ENCODE results near the gene COPB1. TPM values are rescaled to one million over a fixed set of nuclear protein-coding genes. Genes with fewer than 3 reads are reported as not detected.

Gene COPB1
- total and polyA plus RNA-seq, 2 of the 13 experiments (the other 11 are each of a cell fraction or from before 2014, with no cell fraction given) = 114 to 195 TPM

GRCh38 chr11:14519917-14520746 lies 20.5 kb upstream of the COPB1 start, which contains the start of gene PSMA1 (continued):
- TF ChIP-seq ZBTB26 (CRISPR knock-in tag; IDR thresholded peaks at IDR 0.05; ENCODE audit: borderline replicate concordance) = no peak
- peak; percentile 57; the same call in 1 of the 2 replicates for TF ChIP-seq ZBTB2 (CRISPR knock-in tag; IDR thresholded peaks at IDR 0.05; ENCODE audit: low read depth)
- TF ChIP-seq MED8 (CRISPR knock-in tag; IDR thresholded peaks at IDR 0.05; ENCODE audit: insufficient replicate concordance) = peak; percentile 74
- peak; percentile 84; the same call in 1 of the 2 replicates for TF ChIP-seq RFXAP (CRISPR knock-in tag; IDR thresholded peaks at IDR 0.05; ENCODE audit: borderline replicate concordance)
- TF ChIP-seq KAT8 (CRISPR knock-in tag; IDR thresholded peaks at IDR 0.05) = peak; percentile 96
- peak; percentile 63 for TF ChIP-seq MED1 (CRISPR knock-in tag; IDR thresholded peaks at IDR 0.05)
- TF ChIP-seq ZNF879 (CRISPR knock-in tag; IDR thresholded peaks at IDR 0.05) = no peak
- no peak for TF ChIP-seq HNRNPH1 (optimal IDR thresholded peaks at IDR 0.05; ENCODE audit: low read depth, low read length)
- peak; percentile 48; the same call in 1 of the 2 replicates for TF ChIP-seq ZNF577 (CRISPR knock-in tag; IDR thresholded peaks at IDR 0.05; ENCODE audit: borderline replicate concordance, low read depth)
- peak; percentile 38 for TF ChIP-seq TEAD2 (CRISPR knock-in tag; IDR thresholded peaks at IDR 0.05)
- TF ChIP-seq ZBTB8A (CRISPR knock-in tag; IDR thresholded peaks at IDR 0.05; ENCODE audit: borderline replicate concordance, low read depth) = 0 out of 2 replicates have a peak, but pooled peaks have one; percentile 30
- TF ChIP-seq ZNF136 (CRISPR knock-in tag; IDR thresholded peaks at IDR 0.05; ENCODE audit: low read depth) = peak; percentile 20; the same call in 1 of the 2 replicates
- TF ChIP-seq, protein P1, sequence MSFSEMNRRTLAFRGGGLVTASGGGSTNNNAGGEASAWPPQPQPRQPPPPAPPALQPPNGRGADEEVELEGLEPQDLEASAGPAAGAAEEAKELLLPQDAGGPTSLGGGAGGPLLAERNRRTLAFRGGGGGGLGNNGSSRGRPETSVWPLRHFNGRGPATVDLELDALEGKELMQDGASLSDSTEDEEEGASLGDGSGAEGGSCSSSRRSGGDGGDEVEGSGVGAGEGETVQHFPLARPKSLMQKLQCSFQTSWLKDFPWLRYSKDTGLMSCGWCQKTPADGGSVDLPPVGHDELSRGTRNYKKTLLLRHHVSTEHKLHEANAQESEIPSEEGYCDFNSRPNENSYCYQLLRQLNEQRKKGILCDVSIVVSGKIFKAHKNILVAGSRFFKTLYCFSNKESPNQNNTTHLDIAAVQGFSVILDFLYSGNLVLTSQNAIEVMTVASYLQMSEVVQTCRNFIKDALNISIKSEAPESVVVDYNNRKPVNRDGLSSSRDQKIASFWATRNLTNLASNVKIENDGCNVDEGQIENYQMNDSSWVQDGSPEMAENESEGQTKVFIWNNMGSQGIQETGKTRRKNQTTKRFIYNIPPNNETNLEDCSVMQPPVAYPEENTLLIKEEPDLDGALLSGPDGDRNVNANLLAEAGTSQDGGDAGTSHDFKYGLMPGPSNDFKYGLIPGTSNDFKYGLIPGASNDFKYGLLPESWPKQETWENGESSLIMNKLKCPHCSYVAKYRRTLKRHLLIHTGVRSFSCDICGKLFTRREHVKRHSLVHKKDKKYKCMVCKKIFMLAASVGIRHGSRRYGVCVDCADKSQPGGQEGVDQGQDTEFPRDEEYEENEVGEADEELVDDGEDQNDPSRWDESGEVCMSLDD (CRISPR knock-in tag; IDR thresholded peaks at IDR 0.05; ENCODE audit: borderline replicate concordance) = peak; percentile 55; the same call in 1 of the 2 replicates
- TF ChIP-seq TCF12 (IDR thresholded peaks at IDR 0.05) = no peak
- peak; percentile 87 for TF ChIP-seq TCF12 (CRISPR knock-in tag; IDR thresholded peaks at IDR 0.05)
- peak; percentile 94 for TF ChIP-seq HNRNPLL (IDR thresholded peaks at IDR 0.05; ENCODE audit: low read depth, low read length, poor library complexity, severe bottlenecking)
- peak; percentile 72 for TF ChIP-seq HOXA5 (CRISPR knock-in tag; IDR thresholded peaks at IDR 0.05)
- no peak for TF ChIP-seq ZNF337 (CRISPR knock-in tag; IDR thresholded peaks at IDR 0.05; ENCODE audit: borderline replicate concordance, low read depth)
- TF ChIP-seq ZFP90 (CRISPR knock-in tag; IDR thresholded peaks at IDR 0.05; ENCODE audit: borderline replicate concordance) = peak; percentile 57
- no peak for TF ChIP-seq FUBP1 (CRISPR knock-in tag; IDR thresholded peaks at IDR 0.05; ENCODE audit: borderline replicate concordance)
- no peak for TF ChIP-seq SMAD9 (CRISPR knock-in tag; IDR thresholded peaks at IDR 0.05)
- TF ChIP-seq SYNCRIP (IDR thresholded peaks at IDR 0.05; ENCODE audit: insufficient read depth, low read depth, low read length) = no peak
